GM10266 (cell line): ENCODE measurements around the gene TMOD3.
A peak's percentile ranks its signal among the peaks of the same experiment; 100 is the strongest.

Source experiments
- DNase-seq: peaks from one replicate; pipeline ENCODE4 v3.0.0; 2012; ENCODE audit errors: extremely low spot score
- TF ChIP-seq, protein P1 (sequence below): IDR thresholded peaks from 2 replicates; pipeline ENCODE4 v1.5.1; 2012; ENCODE audit warnings: mild to moderate bottlenecking, low read depth; ENCODE audit not compliant: control insufficient read depth, insufficient read depth; ENCODE audit errors: missing control alignments

TMOD3 gene

GRCh38 chr15:51830276-51830806 is 888 bp downstream of the TMOD3 start:
- TF ChIP-seq, protein P1, sequence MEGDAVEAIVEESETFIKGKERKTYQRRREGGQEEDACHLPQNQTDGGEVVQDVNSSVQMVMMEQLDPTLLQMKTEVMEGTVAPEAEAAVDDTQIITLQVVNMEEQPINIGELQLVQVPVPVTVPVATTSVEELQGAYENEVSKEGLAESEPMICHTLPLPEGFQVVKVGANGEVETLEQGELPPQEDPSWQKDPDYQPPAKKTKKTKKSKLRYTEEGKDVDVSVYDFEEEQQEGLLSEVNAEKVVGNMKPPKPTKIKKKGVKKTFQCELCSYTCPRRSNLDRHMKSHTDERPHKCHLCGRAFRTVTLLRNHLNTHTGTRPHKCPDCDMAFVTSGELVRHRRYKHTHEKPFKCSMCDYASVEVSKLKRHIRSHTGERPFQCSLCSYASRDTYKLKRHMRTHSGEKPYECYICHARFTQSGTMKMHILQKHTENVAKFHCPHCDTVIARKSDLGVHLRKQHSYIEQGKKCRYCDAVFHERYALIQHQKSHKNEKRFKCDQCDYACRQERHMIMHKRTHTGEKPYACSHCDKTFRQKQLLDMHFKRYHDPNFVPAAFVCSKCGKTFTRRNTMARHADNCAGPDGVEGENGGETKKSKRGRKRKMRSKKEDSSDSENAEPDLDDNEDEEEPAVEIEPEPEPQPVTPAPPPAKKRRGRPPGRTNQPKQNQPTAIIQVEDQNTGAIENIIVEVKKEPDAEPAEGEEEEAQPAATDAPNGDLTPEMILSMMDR: no peak
- peak; percentile 41 for DNase-seq

DNA sequence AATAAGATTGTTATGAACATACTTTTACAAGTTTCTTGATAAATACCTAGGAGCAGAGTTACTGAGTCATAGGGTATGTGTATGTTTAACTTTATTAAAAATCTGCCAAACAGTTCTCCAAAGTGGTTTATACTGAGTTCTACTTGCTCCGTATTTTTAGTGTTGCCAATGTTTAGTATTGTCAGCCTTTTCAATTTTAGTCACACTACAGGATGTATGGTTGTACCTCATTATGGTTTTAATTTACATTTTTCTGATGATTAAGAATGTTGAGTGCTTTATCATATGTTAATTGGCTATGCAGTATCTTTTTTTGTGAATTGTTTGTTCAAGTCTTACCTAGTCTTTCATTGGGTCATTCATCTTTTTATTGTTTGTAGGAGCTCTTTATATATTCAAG is 4.3 kb downstream of the TMOD3 start:
- DNase-seq: no peak
- TF ChIP-seq, protein P1: no peak

- DNase-seq: no peak
- TF ChIP-seq, protein P1: no peak
Measured at GRCh38 chr15:51837792-51838251, 8.4 kb downstream of the TMOD3 start.

DNA sequence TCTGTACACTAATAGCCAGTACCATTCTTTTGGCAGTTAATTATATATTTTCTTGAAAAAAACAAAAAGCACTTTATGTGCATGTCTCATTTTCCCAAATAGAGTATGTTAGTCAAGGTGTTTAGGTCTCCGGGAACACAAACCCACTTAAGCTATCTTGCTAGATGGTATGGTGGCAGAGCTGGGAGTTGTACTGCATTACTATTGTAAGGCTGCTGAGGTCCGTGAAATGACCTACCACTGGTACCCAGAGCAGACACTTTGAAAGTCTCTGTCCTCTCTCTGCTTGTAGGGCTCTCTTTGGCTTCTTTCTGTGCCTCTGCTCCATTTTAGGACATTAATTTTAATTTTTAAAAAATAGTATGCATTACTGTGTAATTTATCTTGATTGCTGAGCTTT is 8.8 kb downstream of the TMOD3 start:
- no peak for DNase-seq
- TF ChIP-seq, protein P1: no peak

GRCh38 chr15:51840692-51841091 is 11.2 kb downstream of the TMOD3 start:
- DNase-seq: no peak

GRCh38 chr15:51841406-51842040 is 12.1 kb downstream of the TMOD3 start:
- TF ChIP-seq, protein P1: no peak
- DNase-seq: no peak

More at GRCh38 chr15:51840692-51841091, 11.2 kb downstream of the TMOD3 start:
- TF ChIP-seq, protein P1: no peak

- TF ChIP-seq, protein P1: no peak
- DNase-seq: no peak
Measured at GRCh38 chr15:51842265-51842664, 12.8 kb downstream of the TMOD3 start.
